ENCODE results near the gene CDYL.

DNA sequence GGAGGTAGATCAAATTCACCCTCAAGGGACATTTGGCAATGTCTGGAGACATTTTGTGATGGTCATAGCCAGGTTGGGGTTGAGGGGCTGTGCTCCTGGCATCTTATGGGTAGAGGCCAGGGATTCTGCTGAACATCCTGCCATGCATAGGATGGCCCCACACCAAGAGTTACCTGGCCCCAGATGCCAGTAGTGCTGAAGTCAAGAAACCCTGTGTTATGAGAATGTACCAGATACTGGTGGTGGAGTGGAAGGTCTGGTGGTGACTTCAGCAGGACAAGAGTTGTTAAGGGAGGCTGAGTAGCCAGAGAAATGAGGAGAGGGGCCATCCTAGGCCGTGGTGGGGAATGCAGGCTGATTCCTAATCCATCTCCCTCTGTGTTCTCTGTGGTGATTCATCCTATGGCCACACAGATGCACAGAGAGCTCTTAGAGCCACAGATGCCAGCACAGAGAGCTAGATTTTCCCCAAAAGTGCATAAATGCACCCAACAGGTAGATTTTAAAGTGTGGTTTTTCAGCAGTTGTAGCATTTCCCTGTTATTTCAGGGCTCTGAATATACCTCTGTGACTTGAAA lies 43.6 kb downstream of the CDYL start:
- TF ChIP-seq EP300 (IDR thresholded peaks at IDR 0.05): no peak
- TF ChIP-seq CTCF (IDR thresholded peaks at IDR 0.05): no peak

All from ovary (tissue), 3 donors.